ENCODE data around the gene EXOC1L.

The EXOC1L gene

DNA sequence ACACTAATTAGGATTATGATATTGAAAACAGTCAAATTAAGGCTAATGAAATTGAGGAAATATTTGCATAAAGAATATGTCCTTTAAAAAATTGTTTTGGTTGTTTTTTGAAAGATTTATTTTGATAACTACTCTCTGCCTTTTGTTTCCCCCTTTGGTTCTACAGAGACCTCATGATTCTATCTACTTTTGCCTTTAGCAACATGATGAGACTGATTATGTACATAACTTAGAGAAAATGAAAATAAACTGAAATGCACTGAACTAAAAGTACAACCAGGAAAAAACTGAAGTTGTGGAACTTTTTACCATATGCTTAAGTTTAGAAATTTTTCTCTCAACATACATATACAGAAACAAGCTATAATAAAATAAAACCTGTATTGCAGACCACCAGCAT, 55.2 kb downstream of the EXOC1L start:
- H3F3A ChIP-seq (ENCODE audit: control insufficient read depth, insufficient read depth), result no peaks in the 10 kb centered on the region
- H3K79me2 ChIP-seq (ENCODE audit: control insufficient read depth, low read length), result no peaks in the 10 kb centered on the region
- H3K9me3 ChIP-seq (ENCODE audit: control insufficient read depth, insufficient read depth, low read length), result no peaks in the 10 kb centered on the region
- no peaks in the 10 kb centered on the region for H3K27me3 ChIP-seq (ENCODE audit: control insufficient read depth, low read length)
- H3K36me3 ChIP-seq (ENCODE audit: control insufficient read depth, low read length), result peaks cover 72% of the 10 kb centered on the region
- no peaks in the 10 kb centered on the region for H4K20me1 ChIP-seq (ENCODE audit: control insufficient read depth, insufficient read depth, low read depth, low read length)
- H3K4me1 ChIP-seq (ENCODE audit: control insufficient read depth, low read length), result peaks cover 22% of the 10 kb centered on the region
- H3K4me3 ChIP-seq (ENCODE audit: low read length), result no peak overlapping the region
- H3K9me2 ChIP-seq (replicated peaks; ENCODE audit: control insufficient read depth, low read length), result no peaks in the 10 kb centered on the region
- no peak overlapping the region for H3K4me2 ChIP-seq (ENCODE audit: low read length)
- TF ChIP-seq EZH2phosphoT487 (IDR thresholded peaks at IDR 0.05; ENCODE audit: borderline replicate concordance, low read length), result no peak
- TF ChIP-seq, protein P1, sequence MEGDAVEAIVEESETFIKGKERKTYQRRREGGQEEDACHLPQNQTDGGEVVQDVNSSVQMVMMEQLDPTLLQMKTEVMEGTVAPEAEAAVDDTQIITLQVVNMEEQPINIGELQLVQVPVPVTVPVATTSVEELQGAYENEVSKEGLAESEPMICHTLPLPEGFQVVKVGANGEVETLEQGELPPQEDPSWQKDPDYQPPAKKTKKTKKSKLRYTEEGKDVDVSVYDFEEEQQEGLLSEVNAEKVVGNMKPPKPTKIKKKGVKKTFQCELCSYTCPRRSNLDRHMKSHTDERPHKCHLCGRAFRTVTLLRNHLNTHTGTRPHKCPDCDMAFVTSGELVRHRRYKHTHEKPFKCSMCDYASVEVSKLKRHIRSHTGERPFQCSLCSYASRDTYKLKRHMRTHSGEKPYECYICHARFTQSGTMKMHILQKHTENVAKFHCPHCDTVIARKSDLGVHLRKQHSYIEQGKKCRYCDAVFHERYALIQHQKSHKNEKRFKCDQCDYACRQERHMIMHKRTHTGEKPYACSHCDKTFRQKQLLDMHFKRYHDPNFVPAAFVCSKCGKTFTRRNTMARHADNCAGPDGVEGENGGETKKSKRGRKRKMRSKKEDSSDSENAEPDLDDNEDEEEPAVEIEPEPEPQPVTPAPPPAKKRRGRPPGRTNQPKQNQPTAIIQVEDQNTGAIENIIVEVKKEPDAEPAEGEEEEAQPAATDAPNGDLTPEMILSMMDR (IDR thresholded peaks at IDR 0.05; ENCODE audit: low read depth, low read length, poor library complexity, severe bottlenecking), result no peak
- H3K27ac ChIP-seq (ENCODE audit: low read depth, low read length), result no peak overlapping the region

GRCh38 chr4:55876387-55876786, 56.8 kb downstream of the EXOC1L start:
- Histone ChIP-seq H3K9me2 (replicated peaks; ENCODE audit: control insufficient read depth, low read length) (no peaks in the 10 kb centered on the region), H3K27me3 (ENCODE audit: control insufficient read depth, low read length) (no peaks in the 10 kb centered on the region), H3K9me3 (ENCODE audit: control insufficient read depth, insufficient read depth, low read length) (peaks cover 4% of the 10 kb centered on the region; the same call in 1 of the 2 replicates), H3K4me3 (ENCODE audit: low read length) (no peak overlapping the region), H3K36me3 (ENCODE audit: control insufficient read depth, low read length) (peaks cover 67% of the 10 kb centered on the region), H3K79me2 (ENCODE audit: control insufficient read depth, low read length) (no peaks in the 10 kb centered on the region), H3F3A (ENCODE audit: control insufficient read depth, insufficient read depth) (0 out of 2 replicates have a peak, but pooled peaks cover 2% of the 10 kb centered on the region), H3K27ac (ENCODE audit: low read depth, low read length) (no peak overlapping the region), H3K4me2 (ENCODE audit: low read length) (peak overlapping the region; percentile 15; the same call in 1 of the 2 replicates), H4K20me1 (ENCODE audit: control insufficient read depth, insufficient read depth, low read depth, low read length) (no peaks in the 10 kb centered on the region), H3K4me1 (ENCODE audit: control insufficient read depth, low read length) (peaks cover 30% of the 10 kb centered on the region)
- TF ChIP-seq EZH2phosphoT487 (IDR thresholded peaks at IDR 0.05; ENCODE audit: borderline replicate concordance, low read length), result no peak
- TF ChIP-seq, protein P1 (IDR thresholded peaks at IDR 0.05; ENCODE audit: low read depth, low read length, poor library complexity, severe bottlenecking), result no peak

DNA sequence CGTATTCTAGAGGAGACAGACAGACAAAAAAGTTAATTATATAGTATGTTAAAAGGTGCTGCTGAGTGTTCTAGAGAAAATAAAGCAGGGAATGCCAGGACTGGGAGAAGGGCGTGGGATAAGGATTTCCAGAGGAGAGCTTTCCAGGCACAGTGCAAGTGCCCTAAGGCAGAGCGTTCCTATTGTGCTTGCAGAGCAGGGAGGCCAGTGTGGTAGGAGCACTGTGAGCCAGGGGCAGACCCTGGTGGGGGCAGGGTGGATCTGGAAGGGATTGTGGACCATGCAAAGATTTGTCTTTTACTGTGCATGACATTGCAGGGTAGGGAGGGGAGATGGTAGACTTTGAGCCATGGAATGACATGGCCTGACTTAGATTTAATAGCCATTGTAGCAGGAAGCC, 59.6 kb downstream of the EXOC1L start:
- TF ChIP-seq EZH2phosphoT487 (IDR thresholded peaks at IDR 0.05; ENCODE audit: borderline replicate concordance, low read length), result no peak
- TF ChIP-seq, protein P1 (IDR thresholded peaks at IDR 0.05; ENCODE audit: low read depth, low read length, poor library complexity, severe bottlenecking), result no peak
- Histone ChIP-seq H3K27ac (ENCODE audit: low read depth, low read length) (no peak overlapping the region), H3K27me3 (ENCODE audit: control insufficient read depth, low read length) (no peaks in the 10 kb centered on the region), H4K20me1 (ENCODE audit: control insufficient read depth, insufficient read depth, low read depth, low read length) (no peaks in the 10 kb centered on the region), H3K36me3 (ENCODE audit: control insufficient read depth, low read length) (peaks cover 67% of the 10 kb centered on the region), H3K4me1 (ENCODE audit: control insufficient read depth, low read length) (peaks cover 52% of the 10 kb centered on the region), H3K4me2 (ENCODE audit: low read length) (no peak overlapping the region), H3K4me3 (ENCODE audit: low read length) (no peak overlapping the region), H3K79me2 (ENCODE audit: control insufficient read depth, low read length) (no peaks in the 10 kb centered on the region), H3K9me3 (ENCODE audit: control insufficient read depth, insufficient read depth, low read length) (peaks cover 5% of the 10 kb centered on the region; the same call in 1 of the 2 replicates), H3K9me2 (replicated peaks; ENCODE audit: control insufficient read depth, low read length) (no peaks in the 10 kb centered on the region), H3F3A (ENCODE audit: control insufficient read depth, insufficient read depth) (peaks cover 16% of the 10 kb centered on the region)
